SK-N-SH (cell line): ENCODE measurements around the gene NRF1. TPM values are rescaled to one million over a fixed set of nuclear protein-coding genes. Genes with fewer than 3 reads are reported as not detected.

Experiments used
- CTCF ChIA-PET: fragments of 300-600, 350-600 bp; formaldehyde crosslinking; extraction: SDS; loops from one replicate; lab custom pipeline; 2021; lab: Yijun Ruan, JAX
- POLR2A ChIA-PET: fragments of 350-600 bp; sonication (Branson Sonifier 250); formaldehyde crosslinking; extraction: SDS; loops from one replicate; lab custom pipeline; 2020; ENCODE audit warnings: antibody characterized with exemption, inconsistent platforms; lab: Yijun Ruan, JAX
- DNase-seq: peaks from one replicate; pipeline ENCODE4 v3.0.0; 2012
- H2AFZ ChIP-seq: fragments of 200-600 bp; sonication (generic); 2 replicates; pipeline ENCODE4 v1.8.1; 2016; ENCODE audit warnings: antibody characterized with exemption, mild to moderate bottlenecking, low read depth
- H3F3A ChIP-seq: fragments of 200-600 bp; sonication (generic); replicated peaks from 2 replicates; pipeline ENCODE3; 2016; ENCODE audit warnings: antibody characterized with exemption, mild to moderate bottlenecking; ENCODE audit not compliant: insufficient read depth
- H3K27ac ChIP-seq, 2 experiments: fragments of 200-500 bp in 1 of 2; fragments of 200-600 bp in 1 of 2; sonication (Bioruptor generic) in 1 of 2; sonication (generic), shearing (Covaris generic) in 1 of 2; 2 replicates each; pipeline versions ENCODE4 v1.5.1 to v1.6.1; 2014 to 2016; ENCODE audit warnings: low read depth in 2 of 2, inconsistent platforms in 1 of 2, low read length in 1 of 2, mild to moderate bottlenecking in 1 of 2, mixed read lengths in 1 of 2
- H3K27me3 ChIP-seq: fragments of 200-600 bp; sonication (generic), shearing (Covaris generic); 2 replicates; pipeline ENCODE4 v1.6.1; 2016; ENCODE audit warnings: mixed run types; ENCODE audit not compliant: insufficient read depth
- H3K36me3 ChIP-seq, 2 experiments: fragments of 200-500 bp in 1 of 2; fragments of 200-600 bp in 1 of 2; sonication (Bioruptor generic) in 1 of 2; sonication (generic) in 1 of 2; replicated peaks in 1 of 2; 2 replicates each; pipeline versions ENCODE3 to v1.5.1; 2014 to 2016; ENCODE audit warnings: low read length in 1 of 2, mild to moderate bottlenecking in 1 of 2; ENCODE audit not compliant: insufficient read depth in 2 of 2, control insufficient read depth in 1 of 2
- H3K4me1 ChIP-seq, 2 experiments: fragments of 200-500 bp in 1 of 2; fragments of 200-600 bp in 1 of 2; sonication (Bioruptor generic) in 1 of 2; sonication (generic), shearing (Covaris generic) in 1 of 2; 2 replicates each; pipeline versions ENCODE4 v1.5.1 to v1.6.1; 2014 to 2016; ENCODE audit warnings: low read depth in 1 of 2, low read length in 1 of 2, mixed run types in 1 of 2; ENCODE audit not compliant: insufficient read depth in 2 of 2, control insufficient read depth in 1 of 2
- H3K4me2 ChIP-seq: fragments of 200-600 bp; sonication (generic), shearing (Covaris generic); 2 replicates; pipeline ENCODE4 v1.6.1; 2017; ENCODE audit warnings: mixed run types
- H3K4me3 ChIP-seq, 2 experiments: fragments of 200-500 bp in 1 of 2; fragments of 200-600 bp in 1 of 2; sonication (Bioruptor generic) in 1 of 2; sonication (generic), shearing (Covaris generic) in 1 of 2; 2 replicates each; pipeline versions ENCODE4 v1.5.1 to v1.8.1; 2014 to 2016; ENCODE audit warnings: low read depth in 2 of 2, inconsistent platforms in 1 of 2, low read length in 1 of 2, mild to moderate bottlenecking in 1 of 2, mixed read lengths in 1 of 2, moderate library complexity in 1 of 2
- H3K79me2 ChIP-seq: fragments of 200-600 bp; sonication (generic); 2 replicates; pipeline ENCODE4 v1.8.1; 2017; ENCODE audit warnings: mild to moderate bottlenecking; ENCODE audit not compliant: insufficient read depth
- H3K9ac ChIP-seq: fragments of 200-600 bp; sonication (generic); 2 replicates; pipeline ENCODE4 v1.6.1; 2017; ENCODE audit warnings: mixed run types
- H3K9me2 ChIP-seq: fragments of 200-600 bp; sonication (generic); 2 replicates; pipeline ENCODE4 v1.6.1; 2017; ENCODE audit warnings: mixed run types
- H3K9me3 ChIP-seq: fragments of 200-600 bp; sonication (generic); 2 replicates; pipeline ENCODE4 v1.6.1; 2017; ENCODE audit warnings: mixed run types, mild to moderate bottlenecking, moderate library complexity
- H4K20me1 ChIP-seq: fragments of 200-600 bp; sonication (generic); 2 replicates; pipeline ENCODE4 v1.6.1; 2017; ENCODE audit warnings: mild to moderate bottlenecking, mixed run types; ENCODE audit not compliant: insufficient read depth
- FOXJ3 ChIP-seq: sonication (generic); formaldehyde crosslinking; IDR thresholded peaks from 2 replicates; pipeline ENCODE4 v1.5.1; 2020; ENCODE audit warnings: mild to moderate bottlenecking, missing genetic modification reagents
- FOXM1 ChIP-seq: IDR thresholded peaks from 2 replicates; pipeline ENCODE4 v1.4.0; 2012; ENCODE audit warnings: low read depth, mild to moderate bottlenecking
- GATA2 ChIP-seq: sonication (generic); formaldehyde crosslinking; IDR thresholded peaks from 2 replicates; pipeline ENCODE4 v1.5.0; 2020; ENCODE audit warnings: mild to moderate bottlenecking, missing genetic modification reagents
- IRF3 ChIP-seq: fragments of 150-350 bp; IDR thresholded peaks from 2 replicates; pipeline ENCODE4 v1.6.1; 2016; ENCODE audit warnings: mild to moderate bottlenecking, low read depth, low read length
- MAX ChIP-seq: IDR thresholded peaks from 2 replicates; pipeline ENCODE4 v1.4.0; 2012; ENCODE audit warnings: low read depth
- NFIC ChIP-seq: IDR thresholded peaks from 2 replicates; pipeline ENCODE4 v1.4.0; 2012; ENCODE audit warnings: borderline replicate concordance
- POLR2AphosphoS5 ChIP-seq: IDR thresholded peaks from 2 replicates; pipeline ENCODE4 v1.6.1; 2012; ENCODE audit warnings: low read depth, low read length
- RAD21 ChIP-seq: IDR thresholded peaks from 2 replicates; pipeline ENCODE4 v1.6.1; 2012; ENCODE audit warnings: mild to moderate bottlenecking, low read length
- TCF12 ChIP-seq: IDR thresholded peaks from 2 replicates; pipeline ENCODE4 v1.4.0; 2012
- USF1 ChIP-seq: IDR thresholded peaks from 2 replicates; pipeline ENCODE4 v1.4.0; 2012; ENCODE audit warnings: low read depth, borderline replicate concordance
- USF2 ChIP-seq: fragments of 150-350 bp; IDR thresholded peaks from 2 replicates; pipeline ENCODE4 v1.6.1; 2017; ENCODE audit warnings: antibody characterized with exemption, low read length, low read depth, borderline replicate concordance
- YY1 ChIP-seq: IDR thresholded peaks from 2 replicates; pipeline ENCODE4 v1.4.0; 2012; ENCODE audit warnings: low read depth, mild to moderate bottlenecking
- WGBS: methylation state at CpG from one replicate; pipeline ENCODE4 v1.1.6; 2017; ENCODE audit warnings: low lambda C conversion rate; 5-methylcytosine and 5-hydroxymethylcytosine counted together
- polyA plus RNA-seq, 3 experiments: library from polyadenylated mRNA; depleted of rRNA; stranded (reverse); fragments of >200 nt; gene quantifications; 2 replicates each; pipeline ENCODE4 v1.2.3, GENCODE V29; 2012

The NRF1 gene
- polyA plus RNA-seq, 1 of the 3 experiments (the other 2 are of a cell fraction) = 10.9 TPM

- TF ChIP-seq USF2 = no peak
- no peak for TF ChIP-seq YY1
- no peak for TF ChIP-seq FOXJ3 (CRISPR knock-in tag)
Measured at GRCh38 chr7:129571201-129571600, 40.3 kb upstream of the NRF1 start (continued).

- no peaks in the 10 kb centered on the region for H3K27me3 ChIP-seq
- TF ChIP-seq IRF3 = no peak
- TF ChIP-seq RAD21 = no peak
- TF ChIP-seq FOXM1 = no peak
- no peak for TF ChIP-seq GATA2 (CRISPR knock-in tag)
- no peak for TF ChIP-seq MAX
- no peak for TF ChIP-seq USF1
- no peak for TF ChIP-seq FOXJ3 (CRISPR knock-in tag)
- no peak for TF ChIP-seq POLR2AphosphoS5
- TF ChIP-seq, all 33 proteins: peak for 0
- POLR2A ChIA-PET = no interaction called here
- no peak overlapping the region for H3K4me2 ChIP-seq
- no peak overlapping the region for H2AFZ ChIP-seq
- CTCF ChIA-PET = interaction anchor here (0.9 to 1.1 kb wide), 2 partner anchors 10 to 19 kb away, joined by 3 read pairs; no protein-coding TSS in a partner anchor
- H3K36me3 ChIP-seq = no peaks in the 10 kb centered on the region
- WGBS = 97% methylated on average over 5 of the region's 5 CpGs
- H3K4me3 ChIP-seq = no peak overlapping the region
- H3K4me1 ChIP-seq = no peaks in the 10 kb centered on the region; a peak in 1 of 4 replicates
- H3K79me2 ChIP-seq = no peaks in the 10 kb centered on the region
- DNase-seq = no peak
- no peak overlapping the region for H3K27ac ChIP-seq
- no peak overlapping the region for H3K9ac ChIP-seq
- H3F3A ChIP-seq = peaks cover 13% of the 10 kb centered on the region
- H3K9me2 ChIP-seq = no peaks in the 10 kb centered on the region
- H3K9me3 ChIP-seq = peaks cover 2% of the 10 kb centered on the region; the same call in 1 of the 2 replicates
- no peaks in the 10 kb centered on the region for H4K20me1 ChIP-seq
Measured at GRCh38 chr7:129572205-129572604, 39.3 kb upstream of the NRF1 start.

GRCh38 chr7:129574487-129574886, 37.0 kb upstream of the NRF1 start:
- H3K9me2 ChIP-seq = no peaks in the 10 kb centered on the region
- no peaks in the 10 kb centered on the region for H4K20me1 ChIP-seq
- DNase-seq = no peak
- 46% methylated on average over 3 of the region's 3 CpGs for WGBS
- H3K4me3 ChIP-seq = no peak overlapping the region
- H3K9ac ChIP-seq = no peak overlapping the region
- H3K4me1 ChIP-seq = no peaks in the 10 kb centered on the region; a peak in 1 of 4 replicates
- CTCF ChIA-PET = interaction anchor here (0.8 to 1.5 kb wide), 5 partner anchors 17 to 232 kb away, joined by 3 to 4 read pairs (median 3); no protein-coding TSS in a partner anchor
- no peak overlapping the region for H3K27ac ChIP-seq
- H2AFZ ChIP-seq = no peak overlapping the region
- no peaks in the 10 kb centered on the region for H3K79me2 ChIP-seq
- POLR2A ChIA-PET = no interaction called here
- no peaks in the 10 kb centered on the region for H3K27me3 ChIP-seq
- H3K9me3 ChIP-seq = peaks cover 7% of the 10 kb centered on the region; the same call in 1 of the 2 replicates
- H3K4me2 ChIP-seq = no peak overlapping the region
- peak; percentile 57 for TF ChIP-seq TCF12
- TF ChIP-seq NFIC = 0 out of 2 replicates have a peak, but pooled peaks have one; percentile 8
- no peak for TF ChIP-seq USF2
- H3K36me3 ChIP-seq = no peaks in the 10 kb centered on the region
- H3F3A ChIP-seq = peaks cover 11% of the 10 kb centered on the region
